HepG2 (cell line): ENCODE data around the gene GABRG3. TPM values are rescaled to one million over a fixed set of nuclear protein-coding genes. Genes with fewer than 3 reads are reported as not detected.

Experiments
- ATAC-seq: fragments of 200-7000 bp; cut with Tn5 transposase; 3 replicates; pipeline ENCODE4 v1.9.1; 2020; ENCODE audit warnings: mild to moderate bottlenecking, moderate library complexity
- BruUV-seq: library from RNA; stranded (reverse); fragments of 400-500 nt; replicated peaks from 2 replicates; lab custom pipeline; 2021; lab: Mats Ljungman, UMichigan
- CTCF ChIA-PET: fragments of 300-600 bp; formaldehyde crosslinking; extraction: SDS; loops from one replicate; lab custom pipeline; 2021; ENCODE audit warnings: low total read pairs, inconsistent platforms, low intra/inter-chr PET ratio; lab: Yijun Ruan, JAX
- POLR2A ChIA-PET: fragments of 350-600 bp; sonication (Branson Sonifier 250); formaldehyde crosslinking; loops from one replicate; lab custom pipeline; 2020; ENCODE audit warnings: antibody characterized with exemption, inconsistent platforms; lab: Yijun Ruan, JAX
- DNase-seq: peaks from one replicate; pipeline ENCODE4 v3.0.0-alpha.2; 2015; ENCODE audit warnings: low spot score
- FAIRE-seq: peaks from 3 replicates; lab custom pipeline; 2011; peaks lifted over from hg19 to GRCh38; lab: Jason Lieb, UNC
- H2AFZ ChIP-seq: one replicate; pipeline ENCODE4 v1.6.1; 2011; ENCODE audit warnings: low read length, inconsistent platforms
- H3K27ac ChIP-seq: fragments of 300-600 bp; 3 replicates; pipeline ENCODE4 v1.8.0; 2011; ENCODE audit warnings: mixed run types, mild to moderate bottlenecking, mixed read lengths, low read length, inconsistent platforms; ENCODE audit not compliant: insufficient read depth; ENCODE audit errors: extremely low read length
- H3K27me3 ChIP-seq, 2 experiments: fragments of 200-600 bp in 1 of 2; 2 replicates in 1 of 2; 3 replicates in 1 of 2; pipeline versions ENCODE4 v1.6.0 to v1.8.0; 2011; ENCODE audit warnings: low read length in 2 of 2, mild to moderate bottlenecking in 2 of 2, moderate library complexity in 2 of 2, inconsistent platforms in 1 of 2; ENCODE audit not compliant: insufficient read depth in 2 of 2, control insufficient read depth in 1 of 2
- H3K36me3 ChIP-seq, 2 experiments: fragments of 200-600 bp in 1 of 2; replicated peaks in 1 of 2; 2 replicates in 1 of 2; 3 replicates in 1 of 2; pipeline versions ENCODE4 v1.5.1 to v1.8.0; 2011; ENCODE audit warnings: low read length in 2 of 2, inconsistent platforms in 1 of 2; ENCODE audit not compliant: insufficient read depth in 2 of 2, control insufficient read depth in 1 of 2
- H3K4me1 ChIP-seq: 2 replicates; pipeline ENCODE4 v1.5.1; 2012; ENCODE audit warnings: low read length, inconsistent platforms; ENCODE audit not compliant: insufficient read depth
- H3K4me2 ChIP-seq: 2 replicates; pipeline ENCODE4 v1.6.0; 2011; ENCODE audit warnings: low read depth, low read length, inconsistent platforms
- H3K4me3 ChIP-seq, 3 experiments: fragments of 200-600 bp in 1 of 3; sonication (generic), shearing (Covaris generic) in 1 of 3; replicated peaks in 1 of 3; 2 replicates each; pipeline ENCODE4 v1.5.1; 2011 to 2016; ENCODE audit warnings: low read length in 3 of 3, inconsistent platforms in 2 of 3, low read depth in 2 of 3, mild to moderate bottlenecking in 2 of 3, control low read depth in 1 of 3, mixed read lengths in 1 of 3; ENCODE audit not compliant: insufficient read depth in 1 of 3
- H3K79me2 ChIP-seq: one replicate; pipeline ENCODE4 v1.6.1; 2011; ENCODE audit warnings: low read length, inconsistent platforms; ENCODE audit not compliant: insufficient read depth
- H3K9ac ChIP-seq: 2 replicates; pipeline ENCODE4 v1.6.0; 2011; ENCODE audit warnings: mild to moderate bottlenecking, low read depth, low read length, inconsistent platforms; ENCODE audit not compliant: insufficient read depth
- H3K9me3 ChIP-seq: 2 replicates; pipeline ENCODE4 v1.5.1; 2012; ENCODE audit warnings: mild to moderate bottlenecking, low read length
- H4K20me1 ChIP-seq: 2 replicates; pipeline ENCODE4 v1.6.0; 2011; ENCODE audit warnings: inconsistent platforms, mild to moderate bottlenecking, low read length, moderate library complexity; ENCODE audit not compliant: insufficient read depth
- ASH2L ChIP-seq: fragments of 300-600, 200-600 bp; sonication (generic); IDR thresholded peaks from 2 replicates; pipeline ENCODE4 v1.7.0; 2017; ENCODE audit warnings: low read depth, mild to moderate bottlenecking, moderate library complexity, mixed read lengths, low read length; ENCODE audit not compliant: insufficient read length
- BORCS8-MEF2B ChIP-seq: sonication (generic); formaldehyde crosslinking; IDR thresholded peaks from 2 replicates; pipeline ENCODE4 v1.8.0; 2022; ENCODE audit warnings: mild to moderate bottlenecking, missing genetic modification reagents
- CBX5 ChIP-seq: sonication (generic); formaldehyde crosslinking; IDR thresholded peaks from 2 replicates; pipeline ENCODE4 v1.4.0; 2020; ENCODE audit warnings: missing genetic modification reagents, borderline replicate concordance
- FOSL1 ChIP-seq: sonication (generic); formaldehyde crosslinking; IDR thresholded peaks from 2 replicates; pipeline ENCODE4 v1.9.0; 2021; ENCODE audit warnings: missing genetic modification reagents, borderline replicate concordance
- HCFC1 ChIP-seq: fragments of 150-350 bp; IDR thresholded peaks from 2 replicates; pipeline ENCODE4 v1.6.1; 2014; ENCODE audit warnings: low read depth, low read length
- NFRKB ChIP-seq: fragments of 450-650 bp; IDR thresholded peaks from 2 replicates; pipeline ENCODE4 v1.6.1; 2017
- PCBP1 ChIP-seq: fragments of 200-400 bp; formaldehyde crosslinking; IDR thresholded peaks from 2 replicates; pipeline ENCODE4 v1.6.1; 2017; ENCODE audit warnings: mild to moderate bottlenecking, low read depth, low read length, borderline replicate concordance
- RBM39 ChIP-seq: fragments of 200-400 bp; formaldehyde crosslinking; IDR thresholded peaks from one replicate; pipeline ENCODE4 v1.6.1; 2018; ENCODE audit warnings: antibody characterized with exemption, mild to moderate bottlenecking, low read depth, low read length; ENCODE audit not compliant: poor library complexity, severe bottlenecking
- SIX1 ChIP-seq: sonication (generic); formaldehyde crosslinking; IDR thresholded peaks from 2 replicates; pipeline ENCODE4 v1.4.0; 2020; ENCODE audit warnings: missing genetic modification reagents, borderline replicate concordance
- SMARCC2 ChIP-seq: fragments of 450-650 bp; IDR thresholded peaks from 2 replicates; pipeline ENCODE4 v1.6.1; 2017; ENCODE audit warnings: antibody characterized with exemption, mild to moderate bottlenecking
- SRSF4 ChIP-seq: fragments of 200-400 bp; formaldehyde crosslinking; IDR thresholded peaks from one replicate; pipeline ENCODE4 v1.6.1; 2018; ENCODE audit warnings: mild to moderate bottlenecking, low read depth, low read length, moderate library complexity; ENCODE audit not compliant: poor library complexity, severe bottlenecking
- SRSF9 ChIP-seq: fragments of 200-400 bp; formaldehyde crosslinking; IDR thresholded peaks from 2 replicates; pipeline ENCODE4 v1.6.1; 2018; ENCODE audit warnings: borderline replicate concordance, mild to moderate bottlenecking, low read depth, low read length; ENCODE audit not compliant: insufficient read depth, poor library complexity, severe bottlenecking
- ZBTB33 ChIP-seq: sonication (generic); formaldehyde crosslinking; IDR thresholded peaks from 2 replicates; pipeline ENCODE4 v1.4.0; 2020; ENCODE audit warnings: missing genetic modification reagents
- ZNF407 ChIP-seq: sonication (generic); formaldehyde crosslinking; IDR thresholded peaks from one replicate; pipeline ENCODE4 v1.5.1; 2020; ENCODE audit warnings: mild to moderate bottlenecking, missing genetic modification reagents; ENCODE audit errors: not compliant biosample characterization
- ZNF746 ChIP-seq: sonication (generic); formaldehyde crosslinking; IDR thresholded peaks from 2 replicates; pipeline ENCODE4 v1.8.0; 2022; ENCODE audit warnings: mild to moderate bottlenecking, missing genetic modification reagents
- ZSCAN9 ChIP-seq: IDR thresholded peaks from 2 replicates; pipeline ENCODE4 v1.6.1; 2016; ENCODE audit warnings: borderline replicate concordance
- WGBS: methylation state at CpG from one replicate; pipeline ENCODE4 v1.1.6; 2017; ENCODE audit warnings: low lambda C conversion rate; 5-methylcytosine and 5-hydroxymethylcytosine counted together
- in situ Hi-C: cut with HindIII; loops from 2 replicates; pipeline ENCODE4 v1.10.0; 2017; ENCODE audit warnings: low pct_unique_long_range_greater_than_20kb; ENCODE audit not compliant: extremely low pct_ligation_motif_present
- intact Hi-C: fragments of 100-400 bp; cut with micrococcal nuclease; formaldehyde crosslinking; loops from one replicate; pipeline ENCODE4 v1.10.0; 2022; ENCODE audit not compliant: unreplicated experiment
- polyA plus RNA-seq, 8 experiments: library from polyadenylated mRNA; depleted of rRNA in 3 of 8; stranded (reverse) in 7 of 8; unstranded in 1 of 8; fragments of >200 nt; fragmentation: Illumina TruSeq in 4 of 8; extraction: Trizol in 4 of 8; gene quantifications; 2 replicates each; pipeline versions ENCODE4 v1.2.1 to v1.2.3, GENCODE V29; 2011 to 2016; ENCODE audit warnings: low read depth in 4 of 8, missing spikeins in 1 of 8, mixed read lengths in 1 of 8; ENCODE audit not compliant: insufficient read depth in 1 of 8
- total RNA-seq, 5 experiments: library from RNA; depleted of rRNA; stranded (reverse); fragments of >200 nt; fragmentation: Illumina TruSeq; extraction: Trizol; gene quantifications; 2 replicates each; pipeline ENCODE4 v1.2.3, GENCODE V29; 2016; ENCODE audit warnings: low read depth in 1 of 5

Gene GABRG3
- total and polyA plus RNA-seq, 2 of the 13 experiments (the other 11 are each of a cell fraction or from before 2014, with no cell fraction given), result not detected

GRCh38 chr15:27042230-27042629 lies 71.2 kb downstream of the GABRG3 start:
- ChIA-PET POLR2A (no interaction called here), CTCF (no interaction called here)
- no TSS peak for BruUV-seq
- H3K27ac ChIP-seq, result no peak overlapping the region
- no peak overlapping the region for H3K9ac ChIP-seq
- no peaks in the 10 kb centered on the region for H3K36me3 ChIP-seq
- in situ Hi-C loops (no loop called here), intact Hi-C loops (no loop called here)
- H3K4me1 ChIP-seq, result no peaks in the 10 kb centered on the region
- H3K4me3 ChIP-seq, result no peak overlapping the region
- H3K4me2 ChIP-seq, result no peak overlapping the region
- H3K9me3 ChIP-seq, result no peaks in the 10 kb centered on the region
- no peak for ATAC-seq
- no peak overlapping the region for H2AFZ ChIP-seq
- FAIRE-seq, result no peak
- no peaks in the 10 kb centered on the region for H4K20me1 ChIP-seq
- 25% methylated on average over 8 of the region's 13 CpGs for WGBS
- H3K79me2 ChIP-seq, result no peaks in the 10 kb centered on the region
- no peak for DNase-seq
- H3K27me3 ChIP-seq, result peaks cover 0 to 17% of the 10 kb centered on the region in 2 experiments; a peak in 2 of 5 replicates
- TF ChIP-seq ASH2L (no peak), FOSL1 (CRISPR knock-in tag) (no peak), ZNF746 (CRISPR knock-in tag) (no peak), BORCS8-MEF2B (CRISPR knock-in tag) (no peak), HCFC1 (no peak), SIX1 (no peak), PCBP1 (no peak), SRSF9 (no peak), SRSF4 (no peak), RBM39 (no peak), NFRKB (no peak), ZNF407 (CRISPR knock-in tag) (no peak), ZBTB33 (CRISPR knock-in tag) (no peak), CBX5 (CRISPR knock-in tag) (no peak), ZSCAN9 (no peak), SMARCC2 (no peak)
